Activated CD8-positive, alpha-beta memory T cell treated with anti-CD3 and anti-CD28 coated beads for 48 hours (primary cell): ENCODE data around the gene MSLN.
A peak's percentile ranks its signal among the peaks of the same experiment; 100 is the strongest.
"Not testable (repeated sequence)": the region's sequence is repeated elsewhere in the genome, so short reads cannot be mapped to it uniquely, and the experiment has no call there.

Source experiments
- DNase-seq, 3 experiments: peaks; one replicate each; pipeline ENCODE4 v3.0.0-alpha.2; 2020; ENCODE audit warnings: low read depth in 2 of 3, low spot score in 2 of 3

The MSLN gene

DNA sequence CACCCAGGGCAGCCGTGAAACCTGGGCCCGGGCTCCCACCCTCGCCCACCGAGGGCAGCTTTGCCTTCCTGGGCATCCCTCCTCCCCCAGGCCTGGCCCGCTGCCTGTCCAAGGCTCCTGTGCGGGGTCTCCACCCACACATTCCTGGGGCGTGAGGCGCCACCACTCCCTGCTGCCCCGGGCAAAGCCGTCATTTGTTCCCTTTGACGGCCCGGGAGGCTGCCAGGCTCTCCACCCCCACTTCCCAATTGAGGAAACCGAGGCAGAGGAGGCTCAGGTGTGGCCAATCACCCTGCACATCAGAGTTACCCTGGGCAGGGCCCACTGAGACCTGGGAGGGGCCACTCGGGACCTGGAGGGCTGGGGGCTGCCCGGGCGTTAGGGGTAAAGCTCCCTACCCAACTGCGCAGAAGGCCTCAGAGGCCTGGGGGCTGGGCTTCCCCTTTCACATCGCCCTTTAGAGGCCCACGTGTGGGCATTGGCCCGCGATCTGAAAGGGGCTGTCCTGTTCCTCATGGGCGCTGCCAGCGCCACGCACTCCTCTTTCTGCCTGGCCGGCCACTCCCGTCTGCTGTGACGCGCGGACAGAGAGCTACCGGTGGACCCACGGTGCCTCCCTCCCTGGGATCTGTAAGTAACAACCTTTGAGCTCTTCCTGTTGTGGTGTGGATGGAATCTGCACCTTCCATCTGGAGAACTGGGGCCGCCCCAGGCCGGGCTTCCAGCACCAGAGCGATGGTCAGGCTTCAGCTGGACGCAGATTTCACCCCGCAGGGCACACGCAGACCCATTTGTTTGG, at the start of gene MSLN:
Gene MSLN (plus strand): TSS at position 190 of the 799 bp plus-strand sequence. CDS start 1,947 bp downstream, outside the sequence.
- no peak for DNase-seq

DNA sequence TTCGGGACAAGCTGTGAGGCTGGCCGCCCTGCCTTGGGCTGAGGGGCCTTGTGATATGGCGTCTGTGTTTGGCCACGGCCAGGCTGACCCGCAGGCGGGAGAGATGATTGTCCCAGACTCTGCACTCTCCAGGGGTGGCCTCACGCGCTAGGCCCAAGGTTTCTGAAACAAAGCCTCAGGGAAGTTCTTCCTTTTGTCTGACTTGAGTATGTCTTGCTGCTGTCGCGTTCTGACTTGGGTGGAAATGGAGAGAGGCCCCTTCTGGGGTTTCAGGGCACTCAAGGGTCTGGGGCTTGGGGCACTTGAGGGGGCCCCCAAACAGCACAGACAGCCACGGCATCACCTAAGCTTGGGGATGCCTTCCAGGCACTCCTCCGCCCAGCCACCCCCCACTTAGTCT, 49.5 kb upstream of the MSLN start:
- DNase-seq, result no peak

DNA sequence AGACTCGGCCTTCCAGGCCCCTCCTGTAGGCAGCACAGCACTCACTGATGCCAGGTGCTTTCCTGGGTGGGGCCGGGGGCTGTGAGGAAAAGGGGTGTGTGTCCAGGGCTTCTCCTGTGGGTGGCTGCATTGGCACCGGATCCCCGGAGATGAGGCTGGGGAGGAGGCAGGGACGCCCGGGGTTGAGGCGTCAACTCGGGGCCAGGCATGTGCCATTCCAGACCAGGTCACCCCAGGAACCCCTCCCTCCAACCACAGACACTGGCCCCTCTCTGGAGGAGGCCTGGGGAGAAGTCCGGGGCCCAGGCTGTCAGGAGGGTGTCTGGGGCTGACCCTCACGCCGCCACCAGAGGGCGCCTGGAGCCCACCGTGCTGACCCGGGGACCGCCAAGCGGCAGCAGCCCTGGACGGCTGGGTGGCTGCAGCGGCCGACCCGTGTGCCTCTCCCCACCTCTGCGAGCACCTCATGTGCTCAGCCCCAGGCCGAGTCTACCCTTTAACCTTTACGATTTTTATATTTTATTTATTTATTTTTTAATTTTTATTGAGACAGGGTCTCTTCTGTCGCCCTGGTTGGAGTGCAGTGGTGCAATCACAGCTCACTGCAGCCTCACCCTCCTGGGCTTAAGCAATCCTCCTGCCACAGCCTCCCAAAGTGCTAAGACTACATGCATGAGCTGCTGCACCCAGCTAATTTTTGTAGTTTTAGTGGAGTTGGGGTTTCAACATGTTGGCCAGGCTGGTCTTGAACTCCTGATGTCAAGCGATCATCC, 48.8 kb upstream of the MSLN start:
- peak in 2 of 3 experiments; percentile 74 to 81 for DNase-seq

DNA sequence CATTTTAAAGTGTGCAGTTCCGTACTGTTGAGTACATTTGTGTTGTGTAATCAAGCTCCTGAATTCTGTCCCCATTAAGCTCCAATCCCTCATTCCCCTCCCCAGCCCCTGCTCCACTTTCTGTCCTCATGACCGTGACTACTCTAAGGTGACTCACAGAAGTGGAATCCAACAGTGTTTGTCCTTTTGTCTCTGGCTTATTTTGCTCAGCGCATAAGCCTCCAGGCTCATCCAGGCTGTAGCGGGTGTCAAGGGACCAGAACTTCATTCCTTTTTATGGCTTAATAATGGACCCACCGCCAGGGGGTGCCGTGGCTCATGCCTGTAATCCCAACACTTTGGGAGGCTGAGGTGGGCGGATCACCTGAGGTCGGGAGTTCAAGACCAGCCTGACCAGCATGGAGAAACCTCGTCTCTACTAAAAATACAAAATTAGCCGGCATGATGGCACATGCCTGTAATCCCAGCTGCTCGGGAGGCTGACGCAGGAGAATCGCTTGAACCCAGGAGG, 47.7 kb upstream of the MSLN start:
- DNase-seq, result not testable (repeated sequence)

DNA sequence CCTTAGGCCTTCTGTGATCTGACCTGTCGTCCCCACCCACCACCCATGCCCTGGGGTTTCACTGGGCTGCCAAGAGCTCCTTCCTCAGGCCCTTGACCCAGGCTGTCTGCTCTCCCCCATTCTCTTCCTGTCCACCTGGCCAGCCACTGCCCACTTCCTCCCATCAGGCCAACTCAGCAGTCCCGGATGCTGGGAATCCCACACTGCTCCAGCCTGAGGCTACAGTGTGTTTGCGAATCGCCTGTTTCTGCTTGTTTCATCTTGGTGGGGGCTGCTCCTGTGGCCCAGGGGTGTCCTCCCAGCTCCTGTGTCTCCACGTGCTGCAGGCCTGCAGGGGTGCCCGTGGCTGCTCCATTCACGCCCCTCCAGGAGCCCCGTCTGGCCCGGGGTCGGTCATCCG, 46.5 kb upstream of the MSLN start:
- no peak for DNase-seq

DNA sequence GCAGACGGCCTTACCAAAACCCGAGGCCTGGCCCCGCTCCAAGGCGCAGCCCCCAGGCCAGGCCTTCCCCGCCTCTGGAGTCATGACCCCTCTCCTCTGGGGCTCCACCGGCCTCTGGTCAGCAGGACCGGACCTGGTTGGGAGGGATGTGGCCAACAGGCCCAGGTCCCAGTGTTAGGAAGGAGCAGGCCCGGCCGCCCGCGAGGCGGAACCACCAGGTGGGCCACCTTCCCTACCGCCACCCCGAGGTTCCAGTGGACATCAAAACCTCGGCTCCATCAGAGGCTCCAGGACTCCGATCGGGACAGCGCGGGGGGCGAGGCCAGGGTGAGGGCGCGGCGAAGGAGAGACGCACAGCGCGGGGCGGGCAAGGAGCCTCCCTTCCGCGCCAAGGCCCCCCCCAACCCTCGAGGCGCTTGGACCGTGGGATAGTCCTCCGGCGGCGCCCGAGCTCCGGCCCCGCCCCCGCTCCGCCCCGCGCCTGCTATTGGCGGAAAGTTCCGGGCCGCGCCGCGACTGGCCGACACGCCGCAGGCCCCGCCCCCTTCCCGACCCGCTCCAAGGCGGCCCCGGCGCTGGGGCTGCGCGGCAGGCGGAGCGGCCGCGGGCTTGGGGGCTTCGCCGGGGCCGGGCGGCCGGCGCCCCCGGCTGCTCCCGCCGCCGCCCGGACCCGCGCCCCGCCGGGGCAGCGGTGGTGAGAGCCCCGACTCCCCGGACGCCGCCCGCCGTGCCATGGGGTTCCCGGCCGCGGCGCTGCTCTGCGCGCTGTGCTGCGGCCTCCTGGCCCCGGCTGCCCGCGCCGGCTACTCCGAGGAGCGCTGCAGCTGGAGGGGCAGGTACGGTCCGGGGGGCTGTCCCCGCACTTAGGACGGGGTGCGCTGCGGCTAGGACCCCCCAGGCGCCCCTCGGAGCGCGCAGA, 45.7 kb upstream of the MSLN start, which contains the start of gene METRN:
Gene METRN (plus strand): TSS at position 561 of the 919 bp plus-strand sequence. CDS start 172 bp downstream, at position 733.
- peak; percentile 73 to 88 (median 85) for DNase-seq

DNA sequence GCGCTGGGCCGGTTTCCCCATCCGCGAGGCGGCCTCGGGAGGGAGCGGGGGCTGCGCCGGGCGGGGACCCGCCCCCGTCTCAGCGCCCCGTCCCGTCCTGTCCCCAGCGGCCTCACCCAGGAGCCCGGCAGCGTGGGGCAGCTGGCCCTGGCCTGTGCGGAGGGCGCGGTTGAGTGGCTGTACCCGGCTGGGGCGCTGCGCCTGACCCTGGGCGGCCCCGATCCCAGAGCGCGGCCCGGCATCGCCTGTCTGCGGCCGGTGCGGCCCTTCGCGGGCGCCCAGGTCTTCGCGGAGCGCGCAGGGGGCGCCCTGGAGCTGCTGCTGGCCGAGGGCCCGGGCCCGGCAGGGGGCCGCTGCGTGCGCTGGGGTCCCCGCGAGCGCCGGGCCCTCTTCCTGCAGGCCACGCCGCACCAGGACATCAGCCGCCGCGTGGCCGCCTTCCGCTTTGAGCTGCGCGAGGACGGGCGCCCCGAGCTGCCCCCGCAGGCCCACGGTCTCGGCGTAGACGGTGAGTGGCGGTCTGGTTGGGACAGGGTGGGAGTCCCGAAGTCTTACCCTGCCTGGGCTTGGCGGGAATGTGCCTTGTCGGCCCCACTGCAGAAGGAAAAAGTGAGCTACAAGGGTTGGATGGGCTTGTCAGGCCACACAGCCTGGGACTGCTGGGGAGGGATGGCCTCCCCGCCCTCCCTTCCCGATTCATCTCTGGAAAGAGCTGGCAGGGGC, 44.9 kb upstream of the MSLN start:
- DNase-seq, result no peak

DNA sequence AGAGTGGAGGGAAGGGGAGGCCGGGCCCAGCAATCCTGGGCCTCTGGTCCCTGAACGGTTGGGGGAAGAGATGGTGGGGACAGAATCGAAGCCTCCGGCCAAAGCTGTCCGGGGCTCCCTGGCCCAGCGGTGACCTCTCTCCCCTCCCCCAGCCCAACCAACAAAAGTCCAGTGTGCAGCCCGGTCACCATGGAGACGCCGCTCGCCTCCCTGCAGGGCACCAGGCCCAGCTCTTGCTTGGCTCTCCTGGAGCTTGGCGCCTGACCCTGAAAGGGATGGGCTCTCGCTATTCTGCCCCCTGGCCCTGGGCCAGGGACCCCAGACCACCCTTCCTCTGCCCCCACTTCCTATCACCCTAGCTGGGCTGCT, 44.4 kb upstream of the MSLN start:
- no peak for DNase-seq

DNA sequence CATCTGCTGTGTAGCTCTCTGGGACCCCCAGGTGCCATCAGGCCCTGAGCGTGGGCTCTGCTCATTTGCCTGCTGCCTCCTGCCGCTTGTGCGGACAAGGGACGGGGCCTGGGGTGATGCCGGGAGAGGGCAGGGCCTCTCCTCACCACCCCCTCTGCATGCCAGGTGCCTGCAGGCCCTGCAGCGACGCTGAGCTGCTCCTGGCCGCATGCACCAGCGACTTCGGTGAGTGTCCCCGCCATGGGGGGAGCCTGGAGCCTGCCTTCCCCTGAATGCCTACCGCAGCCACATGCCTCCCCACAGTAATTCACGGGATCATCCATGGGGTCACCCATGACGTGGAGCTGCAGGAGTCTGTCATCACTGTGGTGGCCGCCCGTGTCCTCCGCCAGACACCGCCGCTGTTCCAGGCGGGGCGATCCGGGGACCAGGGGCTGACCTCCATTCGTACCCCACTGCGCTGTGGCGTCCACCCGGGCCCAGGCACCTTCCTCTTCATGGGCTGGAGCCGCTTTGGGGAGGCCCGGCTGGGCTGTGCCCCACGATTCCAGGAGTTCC, 43.7 kb upstream of the MSLN start:
- DNase-seq, result no peak

DNA sequence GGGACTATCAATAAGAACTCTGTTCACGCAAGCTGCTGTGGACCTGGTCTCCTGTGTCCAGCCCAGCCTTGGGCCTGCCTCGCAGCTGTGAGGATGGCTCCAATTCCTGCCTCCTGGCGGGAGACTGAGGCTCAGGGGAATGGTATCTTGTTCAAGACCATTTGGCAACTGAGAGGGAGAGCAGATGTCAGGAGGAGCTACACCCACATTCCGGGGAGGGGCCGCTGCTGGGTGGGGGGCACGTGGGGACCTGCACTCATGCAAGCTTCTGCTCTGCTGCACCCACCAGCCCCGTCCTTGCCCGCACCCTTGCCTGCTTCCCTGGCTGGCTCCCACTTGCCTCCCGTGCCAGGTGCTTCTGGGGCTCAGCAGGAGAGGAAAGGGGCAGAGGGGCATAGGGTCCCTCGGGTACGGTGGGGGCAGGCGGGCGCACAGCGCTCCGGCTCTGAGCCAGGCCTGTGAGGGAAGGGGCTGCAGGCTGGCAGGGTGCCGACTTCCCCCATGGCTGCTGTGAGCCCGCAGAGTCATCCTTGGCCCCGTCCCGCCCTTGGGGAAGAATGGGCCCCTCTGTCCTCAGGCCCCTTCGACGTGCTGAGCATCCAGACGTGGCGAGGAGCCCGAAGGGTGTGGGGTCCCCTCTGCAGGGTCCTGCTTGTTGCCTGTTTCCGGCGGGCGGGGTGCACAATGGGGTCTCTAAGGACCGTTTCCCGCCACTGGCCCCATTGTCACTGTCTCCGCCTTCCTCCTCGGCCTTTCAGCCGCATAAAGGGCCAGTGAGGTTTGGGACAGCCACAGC, 42.9 kb upstream of the MSLN start:
- no peak for DNase-seq

DNA sequence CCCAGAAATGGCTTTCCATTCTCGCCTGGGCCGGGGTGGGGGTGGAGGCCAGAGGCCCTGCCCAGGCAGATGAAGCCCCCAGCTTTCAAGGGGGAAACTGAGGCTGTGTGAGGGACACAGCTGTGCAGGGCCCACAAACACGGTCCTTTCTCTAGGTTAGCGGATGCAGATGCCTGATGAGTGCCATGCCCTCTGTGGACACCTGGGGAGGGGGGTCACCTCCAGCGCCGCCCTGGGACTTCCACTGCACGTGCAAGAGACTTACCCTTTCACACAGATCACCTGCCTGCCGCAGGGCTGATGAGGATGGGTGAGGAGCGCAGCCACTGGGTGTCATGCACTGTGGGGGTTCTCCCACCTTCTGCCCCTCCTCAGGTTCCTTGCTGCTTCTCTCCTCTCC, 42.1 kb upstream of the MSLN start:
- DNase-seq, result no peak

DNA sequence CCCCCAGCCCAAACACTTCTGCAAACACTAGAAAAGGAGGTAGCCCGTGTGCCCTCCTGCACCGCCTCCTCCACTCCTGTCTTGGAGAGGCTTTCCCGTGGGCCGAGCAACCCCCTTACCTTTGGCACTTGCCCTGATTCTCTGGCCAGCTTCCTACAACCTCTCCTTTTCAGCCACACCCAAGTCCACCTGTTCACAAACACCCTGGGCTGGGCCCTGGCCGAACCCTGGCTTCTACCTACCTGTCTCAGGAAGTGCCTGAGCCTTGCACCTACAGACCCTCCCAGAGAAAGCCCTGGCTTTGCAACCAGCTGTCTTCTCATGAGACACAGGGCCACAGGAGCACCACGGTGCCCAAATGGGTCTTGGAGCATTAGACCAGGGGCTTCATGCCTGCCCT, 41.6 kb upstream of the MSLN start:
- no peak for DNase-seq

DNA sequence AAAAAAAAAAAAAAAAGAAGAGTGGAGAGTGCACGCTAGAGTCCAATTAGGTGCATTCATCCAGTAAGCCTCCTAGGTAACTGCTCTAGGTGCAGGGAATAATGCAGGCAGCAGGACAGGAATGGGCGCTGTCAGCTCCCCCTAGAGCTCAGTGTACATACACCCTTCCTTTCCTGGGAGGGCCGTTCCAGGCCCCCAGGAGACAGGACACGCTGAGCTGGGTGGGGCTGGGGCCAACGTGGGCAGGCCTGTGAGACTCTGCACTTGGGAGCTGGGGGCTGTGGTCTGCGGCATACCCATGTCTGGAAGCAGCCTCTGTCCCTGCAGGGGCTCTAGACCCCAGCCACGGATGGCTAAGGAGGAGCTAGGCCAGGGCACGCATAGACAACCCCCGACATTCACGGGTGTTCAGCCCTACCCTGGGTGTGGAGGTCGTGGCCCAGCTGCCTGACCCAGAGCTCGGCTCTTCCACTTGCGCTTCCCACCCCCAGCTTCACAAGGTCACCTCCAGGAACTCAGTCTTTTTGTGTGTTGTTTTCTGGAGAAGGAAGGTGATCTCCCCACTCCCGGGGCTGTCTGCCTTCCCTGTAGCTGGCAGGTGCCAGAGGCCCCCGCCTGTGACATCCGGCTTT, 40.6 kb upstream of the MSLN start:
- no peak for DNase-seq

DNA sequence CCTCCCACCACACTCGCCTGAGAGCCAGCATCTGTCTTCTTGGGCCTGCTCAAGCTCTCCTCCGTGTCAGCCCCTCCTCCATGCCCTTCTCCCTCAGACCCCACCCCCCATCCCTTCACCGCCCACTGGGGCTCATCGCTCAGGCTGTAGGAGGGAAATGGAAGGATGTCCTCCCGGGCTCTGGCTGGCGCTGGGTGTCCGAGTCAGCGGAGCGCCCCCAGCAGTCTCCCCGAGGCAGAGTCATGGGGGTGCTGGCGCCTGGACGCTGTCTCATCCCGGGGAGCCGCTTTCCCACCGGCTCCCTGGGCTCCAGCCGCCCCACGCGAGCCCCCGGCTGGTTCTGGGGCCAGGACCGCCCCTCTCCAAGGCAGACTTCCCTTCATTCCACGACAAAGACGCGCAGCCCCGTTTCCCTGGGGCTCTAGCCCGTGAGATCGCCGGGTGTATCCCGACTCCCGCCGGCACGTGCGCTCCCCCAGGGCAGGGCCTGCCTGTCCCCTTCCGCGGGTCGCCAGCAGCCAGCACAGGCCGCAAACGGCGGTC, 40.0 kb upstream of the MSLN start:
- no peak for DNase-seq

DNA sequence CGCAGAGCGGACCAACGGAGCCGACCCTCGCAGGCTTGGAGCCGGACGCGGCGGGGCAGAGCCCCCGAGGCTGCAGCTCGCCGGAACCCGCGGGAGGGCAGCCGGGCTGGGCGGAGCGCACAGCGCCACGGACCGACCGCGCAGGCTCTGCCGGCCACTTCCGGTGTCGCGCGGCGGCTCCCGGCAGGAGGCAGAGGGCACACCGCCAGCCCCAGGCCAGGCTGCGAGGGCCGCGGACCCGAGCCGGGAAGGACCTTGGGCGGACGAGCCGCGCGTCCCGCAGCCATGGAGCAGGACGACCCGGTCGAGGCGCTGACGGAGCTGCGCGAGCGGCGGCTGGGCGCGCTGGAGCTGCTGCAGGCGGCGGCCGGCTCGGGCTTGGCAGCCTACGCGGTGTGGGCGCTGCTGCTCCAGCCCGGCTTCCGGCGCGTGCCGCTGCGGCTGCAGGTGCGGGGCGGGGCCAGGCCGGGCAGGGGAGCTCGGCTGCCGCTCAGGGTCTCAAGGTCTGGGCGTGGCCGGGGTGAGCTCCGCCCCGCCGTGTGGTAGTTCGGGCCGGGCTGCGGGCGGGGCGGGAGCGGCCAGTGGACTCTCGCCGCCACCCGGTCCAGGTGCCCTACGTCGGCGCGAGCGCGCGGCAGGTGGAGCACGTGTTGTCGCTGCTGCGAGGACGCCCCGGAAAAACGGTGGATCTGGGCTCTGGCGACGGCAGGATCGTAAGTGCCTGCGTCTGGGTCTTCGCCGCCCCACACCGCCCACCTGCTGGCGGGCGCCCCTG, 39.4 kb upstream of the MSLN start, which contains the start of gene ANTKMT:
Gene ANTKMT (plus strand): TSS at position 157 of the 775 bp plus-strand sequence. CDS start 129 bp downstream, at position 286.
- DNase-seq, result peak in 2 of 3 experiments; percentile 49 to 75

DNA sequence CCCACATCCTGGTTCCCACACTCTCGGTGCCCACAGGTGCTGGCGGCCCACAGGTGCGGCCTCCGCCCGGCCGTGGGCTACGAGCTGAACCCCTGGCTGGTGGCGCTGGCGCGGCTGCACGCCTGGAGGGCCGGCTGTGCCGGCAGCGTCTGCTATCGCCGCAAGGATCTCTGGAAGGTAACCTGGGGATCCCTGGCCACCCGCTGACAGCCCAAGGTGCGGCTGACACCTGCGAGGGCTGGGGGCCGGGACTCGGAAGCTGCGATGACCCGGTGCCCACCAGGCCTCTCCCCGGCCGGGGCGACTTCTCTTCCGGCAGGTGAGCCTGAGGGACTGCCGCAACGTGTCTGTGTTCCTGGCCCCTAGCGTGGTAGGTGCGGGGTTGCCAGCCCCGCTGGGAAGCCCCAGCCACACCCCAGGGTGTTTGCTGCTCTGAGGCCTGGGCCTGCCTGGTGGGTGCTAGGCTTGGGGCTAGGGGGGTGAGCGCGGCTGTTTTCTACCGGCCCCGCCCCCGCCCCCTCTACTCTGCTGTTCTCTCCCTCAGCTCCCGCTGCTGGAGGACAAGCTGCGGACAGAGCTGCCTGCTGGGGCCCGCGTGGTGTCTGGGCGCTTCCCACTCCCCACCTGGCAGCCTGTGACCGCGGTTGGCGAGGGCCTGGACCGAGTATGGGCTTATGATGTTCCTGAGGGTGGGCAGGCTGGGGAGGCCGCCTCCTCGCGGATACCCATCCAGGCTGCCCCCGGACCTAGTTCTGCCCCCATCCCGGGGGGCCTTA, 38.6 kb upstream of the MSLN start:
- DNase-seq, result no peak
